Thyroid gland (tissue), 4 donors: ENCODE results near the gene MIF4GD. TPM values are rescaled to one million over a fixed set of nuclear protein-coding genes. Genes with fewer than 3 reads are reported as not detected.

Experiments
- DNase-seq, 2 donors: peaks; one replicate each; pipeline ENCODE4 v3.0.0-alpha.2; 2019
- H3K27ac ChIP-seq, 3 donors: fragments of 200-600 bp; sonication (generic); 1 replicate in 2 of 3; 2 replicates in 1 of 3; pipeline ENCODE4 v1.5.1; 2016 to 2019; ENCODE audit warnings: mild to moderate bottlenecking in 1 of 3, moderate library complexity in 1 of 3
- H3K27me3 ChIP-seq: fragments of 200-600 bp; sonication (generic); one replicate; pipeline ENCODE4 v1.5.1; 2019
- H3K36me3 ChIP-seq, 2 donors: fragments of 200-600 bp; sonication (generic); one replicate each; pipeline ENCODE4 v1.5.1; 2016 to 2019
- H3K4me1 ChIP-seq, 2 donors: fragments of 200-600 bp; sonication (generic); one replicate each; pipeline ENCODE4 v1.5.1; 2017 to 2019
- H3K4me3 ChIP-seq, 3 donors: fragments of 200-600 bp; sonication (generic); replicated peaks in 1 of 3; 1 replicate in 2 of 3; 2 replicates in 1 of 3; pipeline ENCODE4 v1.5.1; 2016; ENCODE audit warnings: mild to moderate bottlenecking in 1 of 3
- H3K9me3 ChIP-seq: fragments of 200-600 bp; sonication (generic); one replicate; pipeline ENCODE4 v1.5.1; 2017
- POLR2A ChIP-seq, 2 donors: fragments of 450-650 bp; IDR thresholded peaks; one replicate each; pipeline ENCODE4 v1.6.1; 2017; ENCODE audit warnings: antibody characterized with exemption in 2 of 2, mild to moderate bottlenecking in 2 of 2, moderate library complexity in 1 of 2
- WGBS, 2 donors: methylation state at CpG; one replicate each; pipeline ENCODE4 v1.1.5; 2017; 5-methylcytosine and 5-hydroxymethylcytosine counted together
- intact Hi-C: fragments of 100-400 bp; cut with DNase I; formaldehyde crosslinking; loops from one replicate; pipeline ENCODE4 v1.15.1; 2023
- total RNA-seq, 4 donors: library from RNA; depleted of rRNA; stranded (reverse); fragments of >200 nt; gene quantifications; one replicate each; pipeline ENCODE4 v1.2.3, GENCODE V29; 2016
- TF ChIP-seq, protein P1 (sequence below), 6 experiments: fragments of 200-600 bp in 3 of 6; fragments of 450-650 bp in 3 of 6; sonication (generic) in 3 of 6; IDR thresholded peaks; one replicate each; pipeline ENCODE4 v1.5.1; 2016 to 2019; ENCODE audit warnings: antibody characterized with exemption in 6 of 6, mild to moderate bottlenecking in 2 of 6, inconsistent platforms in 1 of 6, moderate library complexity in 1 of 6

The MIF4GD gene
- total RNA-seq, 4 donors from 2014 or later, result 17.7 to 31.1 (median 23.0) TPM

DNA sequence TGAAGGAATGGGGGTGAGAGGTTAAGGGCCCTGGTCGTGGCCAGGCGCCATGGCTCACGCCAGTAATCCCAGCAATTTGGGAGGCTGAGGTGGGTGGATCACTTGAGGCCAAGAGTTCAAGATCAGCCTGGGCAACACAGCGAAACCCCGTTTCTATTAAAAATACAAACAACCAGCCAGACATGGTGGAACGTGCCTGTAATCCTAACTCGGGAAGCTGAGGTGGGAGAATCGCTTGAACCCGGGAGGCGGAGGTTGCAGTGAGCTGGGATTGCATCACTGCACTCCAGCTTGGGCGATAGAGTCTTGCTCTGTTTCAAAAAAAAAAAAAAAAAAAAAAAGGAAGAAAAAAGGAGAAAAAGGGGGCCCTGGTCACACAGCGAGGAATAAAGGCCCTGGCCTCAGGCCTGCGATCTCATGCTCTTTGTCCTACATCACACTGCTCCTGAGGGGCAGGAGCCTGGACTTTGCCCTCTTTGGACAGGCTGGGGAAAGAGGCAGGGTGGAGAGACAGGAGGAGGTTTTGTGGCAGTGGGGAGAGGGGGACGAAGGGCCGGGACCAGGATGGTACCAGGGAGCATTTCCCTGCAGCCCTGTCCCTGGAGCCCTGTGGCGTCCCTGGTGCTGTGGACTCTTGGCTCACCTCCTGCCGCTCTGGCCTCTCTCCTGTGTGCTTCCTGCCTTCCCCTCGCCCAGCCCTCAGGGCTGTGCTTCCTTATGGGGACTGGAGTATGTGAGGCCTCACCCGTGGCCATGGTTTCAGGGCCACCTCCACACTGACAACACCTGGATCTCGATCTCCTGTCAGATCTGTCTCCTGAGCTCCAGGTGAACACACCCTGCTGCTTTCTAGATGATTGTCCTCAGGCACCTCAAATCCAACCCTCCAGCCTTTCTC, 38.0 kb upstream of the MIF4GD start:
- no peaks in the 10 kb centered on the region for H3K27me3 ChIP-seq
- TF ChIP-seq, protein P1, sequence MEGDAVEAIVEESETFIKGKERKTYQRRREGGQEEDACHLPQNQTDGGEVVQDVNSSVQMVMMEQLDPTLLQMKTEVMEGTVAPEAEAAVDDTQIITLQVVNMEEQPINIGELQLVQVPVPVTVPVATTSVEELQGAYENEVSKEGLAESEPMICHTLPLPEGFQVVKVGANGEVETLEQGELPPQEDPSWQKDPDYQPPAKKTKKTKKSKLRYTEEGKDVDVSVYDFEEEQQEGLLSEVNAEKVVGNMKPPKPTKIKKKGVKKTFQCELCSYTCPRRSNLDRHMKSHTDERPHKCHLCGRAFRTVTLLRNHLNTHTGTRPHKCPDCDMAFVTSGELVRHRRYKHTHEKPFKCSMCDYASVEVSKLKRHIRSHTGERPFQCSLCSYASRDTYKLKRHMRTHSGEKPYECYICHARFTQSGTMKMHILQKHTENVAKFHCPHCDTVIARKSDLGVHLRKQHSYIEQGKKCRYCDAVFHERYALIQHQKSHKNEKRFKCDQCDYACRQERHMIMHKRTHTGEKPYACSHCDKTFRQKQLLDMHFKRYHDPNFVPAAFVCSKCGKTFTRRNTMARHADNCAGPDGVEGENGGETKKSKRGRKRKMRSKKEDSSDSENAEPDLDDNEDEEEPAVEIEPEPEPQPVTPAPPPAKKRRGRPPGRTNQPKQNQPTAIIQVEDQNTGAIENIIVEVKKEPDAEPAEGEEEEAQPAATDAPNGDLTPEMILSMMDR (IDR thresholded peaks at IDR 0.05), result no peak
- TF ChIP-seq POLR2A (IDR thresholded peaks at IDR 0.05), result no peak
- H3K4me3 ChIP-seq, result no peak overlapping the region
- no peaks in the 10 kb centered on the region for H3K9me3 ChIP-seq
- no peak overlapping the region for H3K27ac ChIP-seq
- no peak for DNase-seq
- no peaks in the 10 kb centered on the region for H3K36me3 ChIP-seq
- intact Hi-C loops, result no loop called here
- 70 to 73% methylated on average over 18 to 20 of the region's 20 CpGs for WGBS, 2 donors
- H3K4me1 ChIP-seq, result peaks cover 0 to 5% of the 10 kb centered on the region in 2 donors

DNA sequence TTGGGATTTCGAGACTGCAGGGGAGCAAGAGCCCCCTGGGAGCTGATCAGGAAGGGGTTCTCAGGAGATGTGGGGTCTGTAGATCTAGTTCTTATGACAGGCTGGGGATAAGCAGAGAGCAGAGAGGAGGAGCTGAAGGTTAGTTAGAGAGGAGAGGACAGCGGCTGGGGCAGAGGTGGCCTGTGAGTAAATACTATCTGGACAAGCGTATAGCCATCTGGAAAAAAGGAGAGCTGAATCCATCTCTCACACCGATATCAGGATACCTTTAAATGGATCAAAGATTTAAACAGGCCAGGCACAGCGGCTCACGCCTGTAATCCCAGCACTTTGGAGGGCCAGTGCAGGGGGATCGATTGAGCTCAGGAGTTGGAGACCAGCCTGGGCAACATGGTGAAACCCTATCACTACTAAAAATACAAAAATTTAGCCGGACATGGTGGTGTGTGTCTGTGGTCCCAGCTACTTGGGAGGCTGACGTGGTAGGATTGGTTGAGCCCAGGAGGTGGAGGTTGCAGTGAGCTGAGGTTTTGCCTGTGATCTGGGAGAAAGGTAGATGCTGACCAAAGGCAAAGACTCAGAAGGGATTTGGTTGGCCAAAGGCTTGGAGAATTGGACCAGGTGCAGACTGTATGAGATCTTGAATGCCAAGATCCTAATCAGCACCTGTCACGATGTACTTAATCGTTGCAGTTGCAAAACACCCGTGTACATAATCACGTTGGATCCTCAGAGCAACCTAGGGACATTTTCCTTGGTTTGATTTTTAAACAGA, 37.1 kb upstream of the MIF4GD start:
- Histone ChIP-seq H3K36me3 (no peaks in the 10 kb centered on the region), H3K4me3 (no peak overlapping the region), H3K4me1 (peaks cover 0 to 5% of the 10 kb centered on the region in 2 donors), H3K27me3 (no peaks in the 10 kb centered on the region), H3K9me3 (no peaks in the 10 kb centered on the region), H3K27ac (no peak overlapping the region)
- intact Hi-C loops, result no loop called here
- WGBS, 2 donors, result 74 to 82% methylated on average over 13 of the region's 13 CpGs
- TF ChIP-seq, protein P1 (IDR thresholded peaks at IDR 0.05), result no peak
- no peak for TF ChIP-seq POLR2A (IDR thresholded peaks at IDR 0.05)
- no peak for DNase-seq

DNA sequence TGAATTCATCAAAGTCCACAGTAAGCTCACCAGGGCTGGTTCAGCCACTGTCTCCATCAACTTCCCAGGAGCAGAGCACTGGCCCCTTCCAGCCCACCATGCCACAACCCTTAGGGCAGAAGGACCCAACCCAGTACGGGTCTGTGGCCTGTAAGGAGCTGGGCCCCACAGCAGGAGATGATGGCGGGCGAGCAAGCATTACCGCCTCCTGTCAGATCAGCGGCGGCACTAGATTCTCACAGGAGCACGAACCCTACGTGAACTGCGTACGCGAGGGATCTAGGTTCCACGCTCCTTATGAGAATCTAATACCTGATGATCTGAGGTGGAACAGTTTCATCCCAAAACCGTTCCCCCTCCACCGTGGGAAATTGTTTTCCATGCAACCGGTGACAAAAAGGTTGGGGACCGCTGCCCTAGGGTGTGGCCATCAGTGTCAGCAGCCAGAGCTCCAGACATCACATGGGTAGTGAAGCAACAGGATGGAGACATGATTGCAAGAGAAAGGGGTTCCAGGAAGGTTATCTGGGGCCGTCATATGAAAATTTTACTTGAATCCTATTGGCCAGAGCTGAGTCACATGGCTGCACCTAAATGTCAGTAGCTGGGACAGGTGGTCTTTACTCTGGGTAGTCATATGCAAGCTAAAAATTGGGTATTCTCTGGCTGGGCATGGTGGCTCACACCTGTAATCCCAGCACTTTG, 30.6 kb upstream of the MIF4GD start:
- Histone ChIP-seq H3K27ac (no peak overlapping the region), H3K4me1 (no peaks in the 10 kb centered on the region)
- 86 to 87% methylated on average over 17 of the region's 17 CpGs for WGBS, 2 donors

DNA sequence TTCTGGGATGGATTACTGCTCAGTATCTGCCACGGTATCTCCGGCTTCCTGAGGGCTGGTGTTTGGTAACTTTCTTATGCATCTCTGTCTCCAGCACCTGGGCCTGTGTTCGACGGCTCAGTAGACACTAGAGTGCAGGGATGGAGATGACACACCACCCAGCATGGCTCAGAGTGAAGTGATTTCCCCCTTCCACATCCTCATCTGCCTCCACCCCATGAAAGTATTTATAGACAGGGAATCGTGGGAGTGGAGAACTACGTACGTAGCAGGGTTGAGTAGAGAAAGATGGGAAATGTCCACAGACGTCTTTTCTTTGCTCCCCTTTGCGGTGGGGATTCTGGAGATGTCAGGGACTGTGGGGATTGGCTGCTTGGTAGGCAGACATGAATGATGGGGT, 30.0 kb upstream of the MIF4GD start:
- Histone ChIP-seq H3K4me1 (no peaks in the 10 kb centered on the region), H3K36me3 (no peaks in the 10 kb centered on the region), H3K9me3 (no peaks in the 10 kb centered on the region), H3K4me3 (no peak overlapping the region), H3K27ac (no peak overlapping the region), H3K27me3 (no peaks in the 10 kb centered on the region)
- no peak for DNase-seq
- intact Hi-C loops, result no loop called here
- TF ChIP-seq, protein P1 (IDR thresholded peaks at IDR 0.05), result no peak
- no peak for TF ChIP-seq POLR2A (IDR thresholded peaks at IDR 0.05)
- WGBS, 2 donors, result 78 to 84% methylated on average over 9 of the region's 9 CpGs

More for the DNA sequence above, 30.6 kb upstream of the MIF4GD start:
- TF ChIP-seq, protein P1 (IDR thresholded peaks at IDR 0.05), result no peak
- TF ChIP-seq POLR2A (IDR thresholded peaks at IDR 0.05), result no peak
- H3K36me3 ChIP-seq, result no peaks in the 10 kb centered on the region
- intact Hi-C loops, result no loop called here
- H3K4me3 ChIP-seq, result no peak overlapping the region
- H3K27me3 ChIP-seq, result no peaks in the 10 kb centered on the region
- no peak for DNase-seq
- no peaks in the 10 kb centered on the region for H3K9me3 ChIP-seq
